HG03045 (cell line): ENCODE results near the gene WT1.

Experiments
- ATAC-seq: cut with Tn5 transposase; IDR thresholded peaks from one replicate; pipeline ENCODE4 v1.9.1; 2021; ENCODE audit warnings: mild to moderate bottlenecking, moderate library complexity; ENCODE audit not compliant: unreplicated experiment

WT1 gene

DNA sequence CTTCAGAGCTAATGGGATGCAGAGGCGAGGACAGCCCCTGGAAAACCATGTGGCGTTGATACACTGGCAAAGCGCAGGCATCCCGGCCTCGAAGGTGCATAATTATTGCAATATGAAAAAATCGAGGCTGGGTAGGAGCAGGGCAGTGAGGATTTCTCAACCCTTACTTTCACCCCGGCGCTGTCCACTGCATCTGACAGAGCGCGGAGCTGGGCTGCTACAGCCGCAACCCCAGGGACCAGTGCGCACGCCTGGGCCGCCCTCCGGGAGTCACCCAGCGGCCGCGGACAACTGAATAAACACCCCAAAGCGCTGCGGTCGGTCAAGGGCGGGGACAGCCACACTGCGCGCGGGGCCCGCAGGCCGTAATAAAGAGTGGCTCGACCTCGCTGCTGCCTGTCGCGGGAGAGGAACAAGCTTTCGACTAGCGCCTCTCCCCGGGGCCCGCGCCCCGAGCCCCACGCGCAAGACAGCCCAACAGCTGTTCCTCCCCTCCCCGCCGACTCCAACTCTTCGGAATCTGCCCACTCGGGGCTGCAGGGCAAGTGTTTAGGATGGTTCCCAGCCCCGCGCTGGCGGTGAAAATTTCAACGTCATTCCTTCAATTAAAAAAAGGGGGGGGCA is 3.6 kb upstream of the WT1 start:
- no peak for ATAC-seq

DNA sequence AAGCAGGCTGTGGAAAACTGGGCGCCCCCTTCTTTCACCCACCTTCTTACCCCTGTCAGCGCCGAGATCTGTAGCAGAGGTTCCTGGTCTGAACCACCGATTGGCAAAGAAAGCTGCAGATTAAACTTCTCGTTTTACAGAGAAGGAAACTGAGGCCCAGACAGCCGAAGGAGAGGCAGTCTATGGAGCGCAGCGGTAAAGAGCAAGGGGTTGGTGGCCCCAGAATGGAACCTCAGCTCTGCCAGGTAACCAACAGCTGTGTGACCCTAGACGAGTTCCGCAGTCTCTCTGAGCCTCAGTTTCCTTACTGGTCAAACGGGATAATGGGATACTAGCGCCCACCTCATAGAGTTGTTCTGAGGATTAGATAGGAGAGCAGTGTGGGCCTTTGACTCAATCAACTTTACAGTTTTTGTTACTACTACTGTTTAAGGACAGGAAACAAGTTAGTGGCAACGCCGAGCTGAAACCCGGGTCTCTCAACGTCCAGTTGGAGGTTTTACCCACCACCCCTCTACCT is 3.1 kb upstream of the WT1 start:
- no peak for ATAC-seq

DNA sequence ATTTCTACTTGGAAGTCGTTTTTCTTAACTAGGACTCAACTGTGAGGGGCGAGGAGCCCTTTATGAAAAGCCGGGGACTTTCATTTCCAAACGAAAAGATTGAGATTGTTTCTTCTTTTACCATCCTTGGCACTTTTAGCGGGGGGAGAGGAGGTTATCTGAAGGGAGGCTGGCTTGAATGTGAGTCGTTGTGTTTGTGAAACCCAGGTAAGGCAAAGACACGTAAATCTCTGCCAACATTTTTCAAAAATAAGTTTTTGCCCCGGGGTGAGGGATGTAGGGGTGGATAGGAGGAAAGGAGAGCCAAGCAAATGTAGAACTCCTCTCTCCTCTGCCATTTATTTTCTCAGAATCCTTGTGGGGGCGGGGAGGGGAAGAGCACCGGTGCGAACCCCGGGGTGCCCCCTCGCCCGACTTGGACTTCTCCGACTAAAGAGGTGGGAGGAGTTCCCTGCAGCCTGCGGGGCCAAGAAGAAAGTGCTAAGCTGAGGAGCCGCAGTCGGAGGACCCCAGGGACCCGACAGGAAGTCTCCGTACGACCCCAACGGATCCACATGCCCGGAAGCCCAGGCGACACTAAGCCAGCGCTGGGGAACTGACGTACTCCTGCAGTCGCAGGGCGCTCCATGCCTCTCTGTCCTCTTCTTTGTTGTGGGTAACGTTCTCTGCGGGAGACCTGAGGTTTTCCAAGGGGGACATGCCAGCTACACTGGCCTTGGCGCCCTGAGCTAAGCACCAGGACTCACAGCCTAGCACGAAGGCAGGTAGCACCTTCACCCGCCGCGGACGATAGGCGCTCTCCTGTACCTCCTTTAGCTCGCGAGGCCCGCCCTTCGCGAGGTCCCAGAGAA is 2.4 kb upstream of the WT1 start:
- ATAC-seq = no peak

DNA sequence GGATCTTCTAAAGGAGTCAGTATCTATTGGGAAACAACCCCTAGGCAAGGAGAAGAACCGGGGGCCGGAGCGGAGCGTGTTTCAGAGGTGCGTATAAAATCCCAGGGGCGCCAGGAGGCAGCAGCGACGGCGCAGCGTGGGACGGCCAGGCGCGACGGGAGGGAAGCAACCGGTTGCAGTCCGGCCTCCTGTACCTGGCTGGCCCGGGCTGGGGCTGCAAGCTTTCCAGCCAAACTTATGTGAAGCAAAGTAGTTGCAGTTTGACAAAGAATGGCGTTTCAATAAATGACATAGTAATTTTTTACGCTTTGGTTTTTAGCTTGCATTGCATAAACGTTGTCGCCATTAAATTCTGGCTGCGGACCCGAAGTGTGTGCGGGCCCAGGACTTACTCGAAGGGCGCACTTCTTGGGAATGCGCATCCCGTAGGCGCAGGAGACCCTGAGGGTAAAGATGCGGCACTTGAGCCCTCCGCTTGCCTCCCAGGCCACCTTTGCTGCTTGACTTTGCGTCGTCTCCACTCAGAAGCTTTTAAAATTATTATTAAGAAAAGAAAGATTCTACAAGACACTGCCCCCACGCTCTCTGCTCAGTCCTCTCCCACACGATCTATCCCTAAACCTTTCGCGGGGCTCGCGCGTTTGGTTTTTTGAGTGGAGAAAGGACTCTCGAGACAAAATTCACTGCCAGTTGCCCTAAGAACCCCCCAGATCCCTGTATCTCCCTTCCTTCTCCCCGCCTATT is 1.6 kb upstream of the WT1 start:
- no peak for ATAC-seq

DNA sequence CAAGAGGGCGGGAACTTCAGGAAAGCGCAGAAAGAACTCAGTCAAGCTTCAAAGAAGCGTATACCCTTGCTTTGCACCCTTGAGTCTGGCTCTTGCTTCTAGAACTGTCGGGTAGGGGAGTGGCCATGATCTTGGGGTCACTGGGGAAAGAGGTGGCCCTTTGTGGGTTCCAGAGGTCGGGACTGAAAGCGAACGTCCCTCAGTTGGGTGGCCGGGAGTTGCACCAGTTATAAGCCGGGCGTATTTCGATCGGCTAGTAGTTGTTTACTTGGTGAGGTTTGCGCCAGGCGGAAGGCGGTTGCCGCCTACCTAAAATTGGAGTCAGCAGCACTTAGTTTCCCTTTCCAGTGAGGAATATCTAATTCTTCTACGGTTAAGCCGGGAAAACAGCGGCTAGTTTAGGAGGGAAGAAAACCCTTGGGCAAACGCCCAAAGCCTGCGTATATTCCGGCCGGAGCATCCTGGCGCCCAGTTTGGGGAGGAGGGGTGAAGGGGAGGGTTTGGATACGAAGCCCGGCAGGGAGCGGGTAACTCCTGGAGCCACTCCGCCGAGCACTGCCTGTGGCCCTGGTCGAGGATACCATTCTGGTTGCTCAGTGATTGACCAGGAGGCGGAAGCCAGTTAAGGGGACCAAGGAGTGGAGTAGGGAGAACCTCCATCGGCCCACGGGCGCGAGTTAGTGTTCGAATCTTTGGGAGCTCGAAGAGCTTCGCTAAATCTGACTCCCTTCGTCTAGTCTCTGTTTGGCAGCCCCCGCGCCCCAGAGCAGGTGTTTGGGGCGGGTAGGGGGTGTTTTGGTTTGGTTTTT is 807 bp upstream of the WT1 start:
- no peak for ATAC-seq

DNA sequence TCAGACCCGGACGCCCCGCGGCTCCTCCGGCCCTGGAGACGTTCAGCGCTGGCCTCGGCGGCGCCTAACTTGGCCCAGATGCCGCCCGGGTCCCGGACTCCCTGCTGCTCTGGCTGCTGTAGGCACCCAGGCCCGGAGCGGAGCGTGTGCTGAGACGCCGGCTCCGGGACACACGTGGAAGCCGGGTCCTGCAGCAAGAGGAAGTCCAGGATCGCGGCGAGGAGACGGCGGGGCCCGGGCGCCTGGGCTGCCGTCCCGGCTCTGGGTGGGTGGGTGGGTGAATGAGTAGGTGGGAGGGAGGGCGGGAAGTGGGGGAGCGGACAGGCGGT is 223 bp downstream of the WT1 start:
- ATAC-seq = no peak

DNA sequence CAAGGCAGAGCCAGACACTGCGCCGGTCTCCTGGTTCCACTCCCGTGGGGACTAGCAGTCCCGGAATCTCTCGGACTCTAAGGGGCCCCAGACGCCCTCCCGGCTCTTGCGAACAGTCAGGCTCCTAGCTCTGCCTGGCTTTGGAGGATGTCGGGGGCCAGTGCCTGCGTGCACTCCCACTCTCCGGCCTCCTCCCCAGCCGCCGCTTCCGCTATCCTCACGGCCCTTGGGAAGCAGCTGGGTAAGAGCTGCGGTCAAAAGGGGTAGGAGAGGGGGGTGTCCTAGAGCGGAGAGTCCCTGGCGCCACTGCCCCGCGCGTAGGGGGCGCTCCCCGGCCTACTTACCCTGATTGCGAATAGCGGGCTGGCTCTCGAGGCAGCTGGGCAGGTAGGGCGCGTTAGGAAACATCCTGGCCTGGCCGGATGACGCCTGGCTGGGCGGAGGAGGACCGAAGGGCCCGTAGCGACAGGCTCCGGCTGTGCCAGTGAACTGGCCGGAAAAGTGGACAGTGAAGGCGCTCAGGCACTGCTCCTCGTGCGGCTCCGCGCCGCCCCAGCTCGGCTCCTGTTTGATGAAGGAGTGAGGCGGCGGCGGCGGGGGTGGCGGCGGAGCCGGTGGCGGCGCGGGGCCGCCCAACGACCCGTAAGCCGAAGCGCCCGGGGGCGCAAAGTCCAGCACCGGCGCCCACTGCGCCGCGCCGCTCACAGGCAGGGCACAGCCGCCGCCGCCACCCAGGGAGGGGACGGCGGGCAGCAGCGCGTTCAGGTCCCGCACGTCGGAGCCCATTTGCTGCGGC is 785 bp downstream of the WT1 start:
- no peak for ATAC-seq

DNA sequence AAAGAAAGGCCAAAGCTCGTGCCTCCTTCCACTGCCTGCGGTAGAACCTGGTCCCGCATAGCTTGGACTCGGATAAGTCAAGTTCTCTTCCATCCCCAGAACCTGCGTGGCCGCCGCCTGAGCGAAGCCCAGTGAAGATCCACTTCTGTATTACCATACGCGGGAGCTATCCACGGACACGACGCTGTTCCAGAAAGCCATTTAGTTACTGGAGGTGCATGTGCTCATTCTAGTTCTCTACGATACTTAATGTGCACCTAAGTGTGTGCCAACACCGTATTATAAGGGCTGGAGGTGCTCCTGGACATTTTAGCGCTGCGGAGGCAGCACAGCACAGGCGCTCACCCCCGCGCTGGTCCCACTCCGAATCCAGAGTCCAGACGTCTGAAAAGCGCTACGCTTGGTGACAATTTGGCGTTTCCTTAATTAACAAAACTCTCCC is 1.4 kb downstream of the WT1 start:
- ATAC-seq = no peak

DNA sequence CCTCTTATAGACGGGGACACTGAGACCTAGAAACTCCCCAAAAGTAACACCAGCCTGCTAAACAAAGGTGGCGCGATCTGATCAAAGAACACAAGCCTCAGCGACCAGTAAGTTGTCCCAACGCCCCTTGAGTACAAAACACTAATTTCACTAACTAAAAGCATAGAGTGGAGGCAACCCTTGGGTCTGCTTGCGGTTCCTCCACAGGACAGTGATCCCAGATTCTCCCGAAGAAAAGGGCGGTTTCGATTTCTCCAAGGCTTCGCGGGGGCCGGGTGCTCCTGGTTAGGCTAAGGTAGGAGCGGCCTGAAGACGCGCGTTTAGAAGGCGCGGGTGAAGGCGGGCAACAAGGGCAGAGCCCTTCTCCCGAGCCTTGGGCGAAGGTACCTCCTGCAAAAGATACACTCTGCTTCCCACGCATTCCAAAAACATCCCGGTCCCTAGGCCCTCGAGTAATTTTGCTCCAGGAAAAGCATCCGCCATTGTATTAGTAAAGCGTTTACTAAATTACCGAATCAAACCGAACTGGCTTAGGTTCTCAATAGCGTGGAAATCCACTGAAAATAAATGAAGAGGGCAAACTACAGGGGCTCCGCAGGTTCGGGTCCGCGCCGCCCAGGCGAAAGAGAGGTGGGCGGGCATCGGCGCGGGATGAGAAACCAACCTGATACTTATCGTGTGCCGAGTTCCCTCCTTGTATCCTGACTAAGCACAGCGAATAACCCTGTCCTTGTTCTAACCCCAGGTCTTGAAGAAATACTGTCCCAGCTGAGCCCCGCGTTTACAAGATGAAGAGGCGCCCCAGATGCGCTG is 2.0 kb downstream of the WT1 start:
- no peak for ATAC-seq

DNA sequence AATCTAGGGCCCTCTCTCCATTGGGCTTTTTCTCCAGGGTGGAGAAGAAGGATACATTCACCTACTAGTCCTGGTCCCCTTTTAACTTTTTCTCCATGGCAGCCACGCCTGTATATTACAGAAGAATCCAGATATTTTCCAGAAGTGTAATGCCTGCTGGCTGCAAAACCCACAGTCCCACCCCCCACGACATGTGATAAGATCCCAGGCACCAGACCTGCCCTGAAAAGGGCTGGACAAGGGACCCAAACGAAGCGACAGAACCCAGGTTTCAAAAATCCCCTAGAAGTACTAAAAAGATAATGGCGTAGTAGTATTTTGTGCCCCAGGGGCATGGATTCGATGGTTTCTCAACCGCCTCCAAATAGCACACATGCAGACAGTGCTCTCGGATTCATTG is 2.8 kb downstream of the WT1 start:
- ATAC-seq = no peak

DNA sequence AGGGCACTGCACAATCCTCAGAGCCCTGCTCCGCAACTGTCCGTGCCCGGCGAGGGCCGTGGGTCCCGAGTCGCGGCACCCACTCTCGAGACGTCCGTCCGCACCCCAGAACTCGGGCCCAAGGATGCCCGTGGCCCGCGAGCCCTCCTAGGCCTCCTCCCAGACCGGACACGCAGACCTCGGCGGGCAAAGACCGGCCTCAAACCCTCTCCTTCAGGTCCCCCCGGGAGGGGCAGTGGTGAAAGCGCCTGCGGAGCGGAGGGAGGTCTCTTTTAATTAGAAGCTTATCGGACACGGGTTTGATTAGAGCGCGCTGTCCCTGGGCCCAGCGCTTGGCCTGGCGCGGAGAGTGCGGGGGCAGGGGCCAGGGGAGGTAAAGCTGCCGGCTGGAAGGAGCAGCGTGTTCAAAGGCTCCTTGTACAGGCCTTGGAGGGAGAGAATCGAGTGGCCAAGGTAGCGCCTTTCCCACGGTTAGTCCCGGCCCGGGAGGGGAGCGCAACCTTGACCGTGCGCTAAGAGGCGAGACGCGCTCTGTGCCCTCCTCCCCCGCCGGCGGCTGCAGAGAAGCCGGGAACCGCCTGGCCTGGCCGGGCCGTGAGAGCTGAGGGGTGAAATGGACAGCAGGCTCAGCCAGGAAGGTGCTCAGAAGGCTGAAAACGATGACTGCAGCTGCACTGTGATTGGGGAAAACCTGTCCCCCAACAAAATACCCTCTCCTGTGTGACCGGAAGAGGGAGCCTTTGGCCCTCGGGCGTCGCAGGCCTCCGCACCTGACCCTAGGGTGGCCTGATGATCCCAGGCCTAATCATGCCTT is 4.6 kb downstream of the WT1 start:
- no peak for ATAC-seq

DNA sequence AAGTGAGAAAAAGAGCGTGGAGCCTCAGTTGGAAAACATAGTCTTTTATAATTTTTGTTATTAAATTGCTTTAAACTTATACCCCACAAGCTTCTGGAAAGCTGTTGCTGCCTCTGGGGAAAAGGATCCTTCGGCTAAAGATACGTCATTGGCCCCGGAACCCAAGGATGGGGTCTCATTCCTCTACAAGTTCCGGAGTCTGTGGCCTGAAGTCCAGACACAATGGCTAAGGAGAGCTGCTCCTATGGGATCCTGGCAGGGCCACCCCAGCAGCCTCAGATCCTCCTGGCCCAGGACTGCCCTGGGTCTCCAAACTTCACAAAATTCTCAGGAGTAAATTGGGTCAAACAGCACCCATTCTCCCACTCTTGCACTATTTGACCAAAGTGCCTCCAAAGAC is 5.9 kb downstream of the WT1 start:
- no peak for ATAC-seq

DNA sequence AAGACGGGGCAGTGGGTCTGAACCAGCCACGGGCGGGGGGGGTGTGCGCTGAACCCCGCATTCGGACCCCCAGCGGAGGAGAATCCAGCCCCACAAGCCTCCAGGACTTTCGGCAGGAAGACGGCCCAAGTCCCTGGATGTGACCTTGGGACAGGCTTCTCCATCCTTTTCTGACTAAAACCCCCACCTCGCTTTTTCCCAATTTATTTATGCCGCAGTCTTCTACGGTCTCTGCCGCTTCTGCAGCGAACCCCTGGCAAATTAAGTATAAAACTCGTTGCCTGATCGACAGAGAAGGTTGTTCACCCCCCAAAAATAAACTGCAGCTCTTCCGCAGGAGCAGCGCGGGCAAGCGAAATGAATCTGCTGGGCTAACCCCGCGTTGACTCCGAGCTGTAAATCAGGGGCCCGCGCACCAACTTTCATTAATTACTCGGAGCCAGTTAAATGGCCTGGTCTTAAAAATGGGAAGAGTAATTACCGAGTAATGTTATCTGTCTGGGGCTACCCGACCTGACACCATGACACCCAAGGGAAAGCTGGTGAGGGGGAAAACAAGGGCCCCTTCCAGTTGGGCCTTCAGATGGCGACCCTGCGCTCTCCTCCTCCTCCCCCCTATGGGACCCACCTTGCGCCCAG is 6.6 kb downstream of the WT1 start:
- no peak for ATAC-seq

DNA sequence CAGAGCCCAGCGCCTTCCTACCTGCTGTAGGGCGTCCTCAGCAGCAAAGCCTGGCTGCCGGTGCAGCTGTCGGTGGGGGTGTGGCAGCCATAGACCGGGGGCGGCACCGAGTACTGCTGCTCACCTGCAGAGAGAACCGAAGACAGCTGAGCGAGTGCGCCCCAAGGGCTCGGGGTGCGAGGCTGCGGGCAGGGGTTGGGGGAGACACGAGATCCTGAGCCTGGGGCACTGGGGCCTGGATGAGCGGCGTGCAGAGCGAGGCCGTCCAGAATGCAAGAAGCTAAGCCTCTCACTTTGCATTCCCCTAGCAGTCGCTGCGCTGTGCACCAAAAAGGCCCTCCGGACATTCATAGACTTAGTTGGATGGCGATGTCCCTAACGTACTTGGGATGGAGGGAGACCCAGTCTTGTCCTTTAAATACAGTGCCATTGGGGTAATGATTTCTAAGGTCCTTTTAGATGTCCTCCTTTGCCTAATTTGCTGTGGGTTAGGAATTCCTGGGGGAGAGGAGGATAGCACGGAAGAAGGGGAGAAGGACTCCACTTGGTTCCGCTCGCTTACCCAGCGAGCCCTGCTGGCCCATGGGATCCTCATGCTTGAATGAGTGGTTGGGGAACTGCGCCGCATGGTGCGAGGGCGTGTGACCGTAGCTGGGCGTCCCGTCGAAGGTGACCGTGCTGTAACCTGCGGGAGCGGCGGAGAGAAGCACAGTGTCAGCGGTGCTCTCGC is 7.2 kb downstream of the WT1 start:
- ATAC-seq = no peak

DNA sequence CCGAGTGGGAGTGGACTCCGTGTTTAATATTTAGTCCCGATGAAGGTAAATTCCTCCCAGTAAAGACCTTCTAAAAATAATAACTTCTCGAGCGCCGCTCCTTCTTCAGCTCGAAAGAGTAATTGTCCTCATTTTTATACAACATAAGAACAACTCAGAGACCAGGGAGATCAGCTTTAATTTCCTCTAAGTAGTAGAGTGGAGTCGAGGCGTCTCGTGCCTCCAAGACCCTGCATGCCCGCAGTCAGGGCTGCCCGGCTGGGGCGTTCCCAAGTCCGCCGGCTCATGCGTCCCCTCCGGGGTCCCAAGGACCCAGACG is 7.8 kb downstream of the WT1 start:
- no peak for ATAC-seq

DNA sequence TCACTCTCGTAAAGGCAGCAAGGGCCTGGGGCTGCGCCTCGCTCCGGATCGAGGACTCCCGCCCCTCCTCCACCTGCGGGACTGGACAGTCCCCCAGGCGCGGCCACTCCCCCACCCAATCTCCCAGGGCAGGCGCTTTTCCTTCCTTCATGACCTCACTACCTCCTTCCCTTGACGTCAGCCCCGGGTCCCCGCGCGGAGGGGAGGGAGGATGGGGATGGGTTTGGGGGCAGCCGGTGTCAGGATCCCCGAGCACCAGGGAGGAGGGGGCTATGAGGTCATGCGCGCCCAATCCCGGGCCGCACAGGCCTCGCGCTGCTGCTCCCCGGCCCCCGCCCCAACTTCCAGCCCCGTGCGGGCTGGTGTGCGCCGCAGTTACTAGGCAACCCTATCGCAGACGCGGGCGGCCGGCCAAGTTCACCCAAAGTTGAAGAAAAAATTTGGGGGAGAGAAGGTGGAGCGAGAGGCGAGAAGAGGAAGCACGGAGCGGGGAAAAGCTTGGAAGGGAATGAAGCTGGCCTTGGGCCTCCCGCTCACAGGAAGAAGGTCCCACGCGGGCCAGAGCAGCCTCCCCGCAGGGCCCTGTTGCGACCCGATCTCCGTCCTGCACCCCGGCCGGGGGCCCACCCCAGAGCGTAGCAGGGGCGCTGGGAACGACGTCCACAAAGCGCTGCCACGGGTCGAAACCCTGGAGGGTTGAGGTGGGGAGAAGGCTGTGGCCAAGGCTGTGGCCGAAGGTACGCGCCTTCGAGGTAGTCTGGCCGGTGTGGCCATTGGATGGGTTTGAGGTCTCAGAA is 8.3 kb downstream of the WT1 start:
- no peak for ATAC-seq

DNA sequence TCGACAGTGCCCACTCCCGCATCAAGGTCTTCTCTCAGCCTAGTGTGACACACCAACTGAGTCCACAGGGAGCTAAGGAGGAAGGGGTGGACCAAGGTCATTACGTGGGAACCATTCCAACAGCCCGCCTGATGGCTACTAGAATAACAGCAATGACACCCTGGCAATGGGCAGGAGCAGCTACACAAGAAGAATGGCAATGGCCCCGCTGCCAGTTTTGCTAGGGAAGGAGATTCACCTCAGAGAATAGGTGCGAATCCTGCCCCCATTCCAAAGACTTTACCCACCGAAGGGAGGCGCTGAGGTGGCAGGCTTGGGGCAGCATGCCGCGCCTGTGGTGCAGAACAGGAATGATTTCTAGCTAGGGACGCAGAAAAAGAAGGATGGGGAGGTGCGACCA is 9.1 kb downstream of the WT1 start:
- no peak for ATAC-seq
